Erythroblast (primary cell): ENCODE data around the gene AGTPBP1.

Source experiments
- GATA1 ChIP-seq: IDR thresholded peaks from 2 replicates; pipeline ENCODE4 v1.6.1; 2011; ENCODE audit warnings: low read depth, mild to moderate bottlenecking, control low read depth, low read length, moderate library complexity
- POLR2A ChIP-seq: IDR thresholded peaks from 2 replicates; pipeline ENCODE4 v1.6.1; 2011; ENCODE audit warnings: mild to moderate bottlenecking, low read length

DNA sequence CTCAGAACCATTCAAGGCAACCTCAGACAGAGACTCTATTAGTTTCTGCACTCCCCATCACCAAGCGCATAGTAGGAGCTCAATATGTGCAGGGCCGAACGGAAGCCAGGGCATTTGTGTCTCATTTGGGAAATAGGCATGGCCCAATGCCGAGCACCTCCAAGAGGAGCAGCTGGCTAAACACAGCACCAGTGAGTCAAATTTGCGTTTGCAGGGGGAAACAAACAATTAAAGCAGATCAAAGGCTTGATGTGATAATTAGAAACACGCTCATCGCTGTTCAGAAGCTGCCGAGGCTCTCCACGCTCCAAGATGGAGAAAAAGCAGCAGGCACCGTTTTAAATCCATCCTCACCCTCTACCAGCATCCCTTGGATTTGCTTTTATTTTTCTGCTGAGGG is 225.3 kb downstream of the AGTPBP1 start:
- TF ChIP-seq POLR2A = no peak
- no peak for TF ChIP-seq GATA1
